ENCODE measurements around the gene ZNF646. TPM values are rescaled to one million over a fixed set of nuclear protein-coding genes. Genes with fewer than 3 reads are reported as not detected.

The ZNF646 gene
- total and polyA plus RNA-seq, 2 of the 13 experiments (the other 11 are each of a cell fraction or from before 2014, with no cell fraction given) = 3.4 to 10.9 TPM

- peak in 1 of 2 experiments; percentile 59; a peak in 1 of 4 replicates for TF ChIP-seq REST (IDR thresholded peaks at IDR 0.05; ENCODE audit: borderline replicate concordance in 1 of 2, low read depth in 1 of 2, low read length in 2 of 2)
- TF ChIP-seq ZNF318 (CRISPR knock-in tag; IDR thresholded peaks at IDR 0.05) = 0 out of 2 replicates have a peak, but pooled peaks have one; percentile 64
- TF ChIP-seq CHD2 (IDR thresholded peaks at IDR 0.05; ENCODE audit: low read depth, low read length) = peak; percentile 51; the same call in 1 of the 2 replicates
- TF ChIP-seq ATF1 (CRISPR knock-in tag; IDR thresholded peaks at IDR 0.05) = no peak
- peak; percentile 73; the same call in 1 of the 2 replicates for TF ChIP-seq PATZ1 (CRISPR knock-in tag; IDR thresholded peaks at IDR 0.05)
- TF ChIP-seq ZNF598 (CRISPR knock-in tag; IDR thresholded peaks at IDR 0.05; ENCODE audit: borderline replicate concordance) = peak; percentile 90; the same call in 1 of the 2 replicates
- peak; percentile 43; the same call in 1 of the 2 replicates for TF ChIP-seq NFKB2 (CRISPR knock-in tag; IDR thresholded peaks at IDR 0.05; ENCODE audit: borderline replicate concordance)
- TF ChIP-seq PHF20 (CRISPR knock-in tag; IDR thresholded peaks at IDR 0.05) = no peak; the same call in none of the 2 replicates
- TF ChIP-seq STAT6 (CRISPR knock-in tag; IDR thresholded peaks at IDR 0.05; ENCODE audit: borderline replicate concordance) = no peak
- TF ChIP-seq ZNF720 (CRISPR knock-in tag; IDR thresholded peaks at IDR 0.05) = peak; percentile 63; the same call in 1 of the 2 replicates
- TF ChIP-seq SRF (IDR thresholded peaks at IDR 0.05; ENCODE audit: low read depth, low read length) = no peak
Observed at GRCh38 chr16:31094424-31095120, 20.4 kb downstream of the ZNF646 start, which contains the start of gene VKORC1 (continued).
